ENCODE results near the gene TMEM51.

Gene TMEM51

GRCh38 chr1:15185617-15186016 is 32.1 kb downstream of the TMEM51 start:
- Histone ChIP-seq H3K27me3 (ENCODE audit: insufficient read depth, poor library complexity, severe bottlenecking) (peaks cover 2% of the 10 kb centered on the region), H3K4me3 (replicated peaks; ENCODE audit: insufficient read depth, low read length) (no peak overlapping the region), H3K27ac (replicated peaks) (no peak overlapping the region)
- no peak for DNase-seq (ENCODE audit: low read depth in 1 of 2, low spot score in 1 of 2)
- TF ChIP-seq GABPA (IDR thresholded peaks at IDR 0.05; ENCODE audit: low read depth), result no peak
- no peak for TF ChIP-seq REST (IDR thresholded peaks at IDR 0.05; ENCODE audit: insufficient replicate concordance, low read depth)
- no peak for TF ChIP-seq POLR2AphosphoS5 (IDR thresholded peaks at IDR 0.05; ENCODE audit: low read depth)
- TF ChIP-seq SPI1 (IDR thresholded peaks at IDR 0.05; ENCODE audit: borderline replicate concordance, low read depth), result no peak
- no peak for TF ChIP-seq CTCF (IDR thresholded peaks at IDR 0.05; ENCODE audit: insufficient read depth, low read length)

GRCh38 chr1:15186073-15186845 is 32.7 kb downstream of the TMEM51 start:
- TF ChIP-seq REST (IDR thresholded peaks at IDR 0.05; ENCODE audit: insufficient replicate concordance, low read depth) (no peak), SPI1 (IDR thresholded peaks at IDR 0.05; ENCODE audit: borderline replicate concordance, low read depth) (no peak), CTCF (IDR thresholded peaks at IDR 0.05; ENCODE audit: insufficient read depth, low read length) (no peak)
- no peak for DNase-seq (ENCODE audit: low read depth in 1 of 2, low spot score in 1 of 2)
- Histone ChIP-seq H3K27ac (replicated peaks) (no peak overlapping the region), H3K27me3 (ENCODE audit: insufficient read depth, poor library complexity, severe bottlenecking) (peaks cover 2% of the 10 kb centered on the region), H3K4me3 (replicated peaks; ENCODE audit: insufficient read depth, low read length) (no peak overlapping the region)

GRCh38 chr1:15186846-15187151 is 33.3 kb downstream of the TMEM51 start:
- no peak for DNase-seq (ENCODE audit: low read depth in 1 of 2, low spot score in 1 of 2)
- no peak for TF ChIP-seq SPI1 (IDR thresholded peaks at IDR 0.05; ENCODE audit: borderline replicate concordance, low read depth)
- no peak overlapping the region for H3K4me3 ChIP-seq (replicated peaks; ENCODE audit: insufficient read depth, low read length)
- no peak overlapping the region for H3K27ac ChIP-seq (replicated peaks)
- H3K27me3 ChIP-seq (ENCODE audit: insufficient read depth, poor library complexity, severe bottlenecking), result peaks cover 2% of the 10 kb centered on the region

- Histone ChIP-seq H3K27ac (replicated peaks) (no peak overlapping the region), H3K27me3 (ENCODE audit: insufficient read depth, poor library complexity, severe bottlenecking) (peaks cover 2% of the 10 kb centered on the region), H3K4me3 (replicated peaks; ENCODE audit: insufficient read depth, low read length) (no peak overlapping the region)
- DNase-seq (ENCODE audit: low read depth in 1 of 2, low spot score in 1 of 2), result no peak
- no peak for TF ChIP-seq SPI1 (IDR thresholded peaks at IDR 0.05; ENCODE audit: borderline replicate concordance, low read depth)
Observed at GRCh38 chr1:15187175-15188129, 33.9 kb downstream of the TMEM51 start.
